Chondrocyte (in vitro differentiated cells): ENCODE measurements around the gene ATXN2L. TPM values are rescaled to one million over a fixed set of nuclear protein-coding genes. Genes with fewer than 3 reads are reported as not detected.
"Not testable (repeated sequence)": the region's sequence is repeated elsewhere in the genome, so short reads cannot be mapped to it uniquely, and the experiment has no call there.

Source experiments
- DNase-seq: peaks from one replicate; pipeline ENCODE4 v3.0.0; 2021; ENCODE audit warnings: mixed read lengths, low spot score
- H3K27ac Mint-ChIP-seq: one replicate; pipeline ENCODE4 v1.8.0; 2021; ENCODE audit warnings: mild to moderate bottlenecking, moderate library complexity, mixed read lengths; ENCODE audit not compliant: unreplicated experiment
- H3K27me3 Mint-ChIP-seq: 2 replicates; pipeline ENCODE4 v1.8.0; 2021; ENCODE audit warnings: low read depth, mixed read lengths
- H3K36me3 Mint-ChIP-seq: 2 replicates; pipeline ENCODE4 v1.8.0; 2021; ENCODE audit warnings: low read depth, mixed read lengths
- H3K4me1 Mint-ChIP-seq: 2 replicates; pipeline ENCODE4 v1.8.0; 2021; ENCODE audit warnings: low read depth, mild to moderate bottlenecking, mixed read lengths
- H3K4me3 Mint-ChIP-seq: one replicate; pipeline ENCODE4 v1.8.0; 2021; ENCODE audit warnings: mild to moderate bottlenecking, moderate library complexity, mixed read lengths; ENCODE audit not compliant: unreplicated experiment
- H3K9me3 Mint-ChIP-seq: 2 replicates; pipeline ENCODE4 v1.8.0; 2021; ENCODE audit warnings: low read depth, mixed read lengths
- CTCF ChIP-seq: fragments of 200-600 bp; sonication (generic); IDR thresholded peaks from 2 replicates; pipeline ENCODE4 v1.5.0; 2021; ENCODE audit warnings: antibody characterized with exemption, mild to moderate bottlenecking, moderate library complexity
- total RNA-seq: library from RNA; stranded (reverse); gene quantifications from 3 replicates; pipeline ENCODE4 v1.2.1, GENCODE V29; 2021

Gene ATXN2L
- total RNA-seq, 1 donor from 2014 or later: 185 TPM

- no peak for TF ChIP-seq CTCF
- Mint-ChIP-seq H3K27ac (peak overlapping the region; percentile 12), H3K27me3 (no peaks in the 10 kb centered on the region), H3K36me3 (peaks cover 13% of the 10 kb centered on the region), H3K9me3 (no peaks in the 10 kb centered on the region), H3K4me1 (peaks cover 30% of the 10 kb centered on the region), H3K4me3 (peak overlapping the region; percentile 97)
- DNase-seq: no peak
Observed at GRCh38 chr16:28865001-28865688, 42.3 kb downstream of the ATXN2L start.

- no peak for TF ChIP-seq CTCF
- peak overlapping the region; percentile 12 for H3K27ac Mint-ChIP-seq
- no peaks in the 10 kb centered on the region for H3K27me3 Mint-ChIP-seq
- no peak for DNase-seq
- peaks cover 30% of the 10 kb centered on the region for H3K4me1 Mint-ChIP-seq
- peaks cover 18% of the 10 kb centered on the region for H3K36me3 Mint-ChIP-seq
- peak overlapping the region; percentile 4 for H3K4me3 Mint-ChIP-seq
- no peaks in the 10 kb centered on the region for H3K9me3 Mint-ChIP-seq
Observed at GRCh38 chr16:28865722-28866453, 43.1 kb downstream of the ATXN2L start.

- Mint-ChIP-seq H3K27me3 (no peaks in the 10 kb centered on the region), H3K9me3 (no peaks in the 10 kb centered on the region), H3K27ac (no peak overlapping the region), H3K4me3 (no peak overlapping the region), H3K4me1 (peaks cover 30% of the 10 kb centered on the region), H3K36me3 (peaks cover 18% of the 10 kb centered on the region)
- TF ChIP-seq CTCF: no peak
- no peak for DNase-seq
Observed at GRCh38 chr16:28866454-28866804, 43.6 kb downstream of the ATXN2L start.

GRCh38 chr16:28867241-28867640 is 44.4 kb downstream of the ATXN2L start:
- H3K27ac Mint-ChIP-seq: no peak overlapping the region
- peaks cover 18% of the 10 kb centered on the region for H3K36me3 Mint-ChIP-seq
- no peak overlapping the region for H3K4me3 Mint-ChIP-seq
- TF ChIP-seq CTCF: no peak
- no peaks in the 10 kb centered on the region for H3K9me3 Mint-ChIP-seq
- DNase-seq: no peak
- no peaks in the 10 kb centered on the region for H3K27me3 Mint-ChIP-seq
- H3K4me1 Mint-ChIP-seq: peaks cover 30% of the 10 kb centered on the region

- Mint-ChIP-seq H3K4me1 (peaks cover 29% of the 10 kb centered on the region), H3K36me3 (peaks cover 18% of the 10 kb centered on the region)
- DNase-seq, H3K9me3 Mint-ChIP-seq, H3K27me3 Mint-ChIP-seq, H3K27ac Mint-ChIP-seq, H3K4me3 Mint-ChIP-seq: not testable (repeated sequence)
Observed at GRCh38 chr16:28867646-28868045, 44.8 kb downstream of the ATXN2L start.
